Epithelial cell of esophagus (primary cell): ENCODE data around the gene CERS2.

Experiments used
- DNase-seq: peaks from one replicate; pipeline ENCODE4 v3.0.0; 2010; ENCODE audit warnings: low read depth
- H3K4me3 ChIP-seq: 2 replicates; pipeline ENCODE4 v1.5.1; 2011; ENCODE audit warnings: mild to moderate bottlenecking, low read length, control low read depth
- CTCF ChIP-seq: IDR thresholded peaks from 2 replicates; pipeline ENCODE4 v1.5.1; 2011; ENCODE audit warnings: low read depth, mild to moderate bottlenecking, low read length, control low read depth, inconsistent platforms; ENCODE audit not compliant: insufficient read depth; ENCODE audit errors: missing control alignments

The CERS2 gene

GRCh38 chr1:150976401-150976821 lies 1.8 kb upstream of the CERS2 start:
- no peak for TF ChIP-seq CTCF
- no peak overlapping the region for H3K4me3 ChIP-seq
- DNase-seq: no peak

GRCh38 chr1:150973836-150974579 lies 627 bp downstream of the CERS2 start:
- peak overlapping the region; percentile 72 for H3K4me3 ChIP-seq
- TF ChIP-seq CTCF: no peak
- DNase-seq: peak; percentile 63

- H3K4me3 ChIP-seq: peak overlapping the region; percentile 72
- no peak for DNase-seq
- no peak for TF ChIP-seq CTCF
Observed at GRCh38 chr1:150973258-150973835, 1.3 kb downstream of the CERS2 start.

- TF ChIP-seq CTCF: no peak
- DNase-seq: no peak
- peak overlapping the region; percentile 72 for H3K4me3 ChIP-seq
Observed at GRCh38 chr1:150972417-150972940, 2.2 kb downstream of the CERS2 start.

GRCh38 chr1:150971583-150972416 lies 2.8 kb downstream of the CERS2 start:
- no peak for TF ChIP-seq CTCF
- H3K4me3 ChIP-seq: no peak overlapping the region
- no peak for DNase-seq

- no peak for TF ChIP-seq CTCF
- no peak overlapping the region for H3K4me3 ChIP-seq
- DNase-seq: peak; percentile 30
Observed at GRCh38 chr1:150970808-150971582, 3.6 kb downstream of the CERS2 start.
